Measurements from ENCODE around the gene HDAC4. TPM values are rescaled to one million over a fixed set of nuclear protein-coding genes. Genes with fewer than 3 reads are reported as not detected.
A peak's percentile ranks its signal among the peaks of the same experiment; 100 is the strongest.

The HDAC4 gene
- total RNA-seq, 1 donor from 2014 or later = 34.4 TPM

GRCh38 chr2:239152916-239153305 lies 247.9 kb downstream of the HDAC4 start:
- intact Hi-C loops (cut with DNase I) = no loop called here
- DNase-seq (ENCODE audit: low spot score) = peak; percentile 19

GRCh38 chr2:239152239-239152915 lies 248.4 kb downstream of the HDAC4 start:
- intact Hi-C loops (cut with DNase I) = no loop called here
- DNase-seq (ENCODE audit: low spot score) = peak; percentile 77

GRCh38 chr2:239151201-239152131 lies 249.4 kb downstream of the HDAC4 start:
- intact Hi-C loops (cut with DNase I) = no loop called here
- peak; percentile 61 for DNase-seq (ENCODE audit: low spot score)

GRCh38 chr2:239150125-239151011 lies 250.5 kb downstream of the HDAC4 start:
- DNase-seq (ENCODE audit: low spot score) = peak; percentile 55
- intact Hi-C loops (cut with DNase I) = no loop called here

- peak; percentile 49 for DNase-seq (ENCODE audit: low spot score)
- intact Hi-C loops (cut with DNase I) = no loop called here
Measured at GRCh38 chr2:239149501-239149900, 251.3 kb downstream of the HDAC4 start.

GRCh38 chr2:239148495-239149200 lies 252.2 kb downstream of the HDAC4 start:
- intact Hi-C loops (cut with DNase I) = no loop called here
- peak; percentile 64 for DNase-seq (ENCODE audit: low spot score)

GRCh38 chr2:239147376-239147775 lies 253.4 kb downstream of the HDAC4 start:
- DNase-seq (ENCODE audit: low spot score) = peak; percentile 41
- intact Hi-C loops (cut with DNase I) = no loop called here

- intact Hi-C loops (cut with DNase I) = no loop called here
- no peak for DNase-seq (ENCODE audit: low spot score)
Measured at GRCh38 chr2:239146741-239147181, 254.1 kb downstream of the HDAC4 start.

- DNase-seq (ENCODE audit: low spot score) = no peak
- intact Hi-C loops (cut with DNase I) = no loop called here
Measured at GRCh38 chr2:239146011-239146641, 254.7 kb downstream of the HDAC4 start.

- intact Hi-C loops (cut with DNase I) = no loop called here
Measured at GRCh38 chr2:239145601-239146000, 255.2 kb downstream of the HDAC4 start.

GRCh38 chr2:239145106-239145505 lies 255.7 kb downstream of the HDAC4 start:
- DNase-seq (ENCODE audit: low spot score) = no peak
- intact Hi-C loops (cut with DNase I) = no loop called here

More at GRCh38 chr2:239145601-239146000, 255.2 kb downstream of the HDAC4 start:
- no peak for DNase-seq (ENCODE audit: low spot score)

GRCh38 chr2:239144713-239144999 lies 256.2 kb downstream of the HDAC4 start:
- intact Hi-C loops (cut with DNase I) = no loop called here
- no peak for DNase-seq (ENCODE audit: low spot score)

GRCh38 chr2:239143858-239144712 lies 256.7 kb downstream of the HDAC4 start:
- intact Hi-C loops (cut with DNase I) = no loop called here
- no peak for DNase-seq (ENCODE audit: low spot score)

- intact Hi-C loops (cut with DNase I) = no loop called here
- DNase-seq (ENCODE audit: low spot score) = no peak
Measured at GRCh38 chr2:239142806-239143205, 258.0 kb downstream of the HDAC4 start.

- intact Hi-C loops (cut with DNase I) = no loop called here
- DNase-seq (ENCODE audit: low spot score) = no peak
Measured at GRCh38 chr2:239142296-239142695, 258.5 kb downstream of the HDAC4 start.

- intact Hi-C loops (cut with DNase I) = no loop called here
- no peak for DNase-seq (ENCODE audit: low spot score)
Measured at GRCh38 chr2:239141021-239141760, 259.6 kb downstream of the HDAC4 start.

- intact Hi-C loops (cut with DNase I) = no loop called here
- DNase-seq (ENCODE audit: low spot score) = no peak
Measured at GRCh38 chr2:239140346-239141020, 260.3 kb downstream of the HDAC4 start.
